ENCODE results near the gene NREP.

- TF ChIP-seq PREB (CRISPR knock-in tag; IDR thresholded peaks at IDR 0.05; ENCODE audit: borderline replicate concordance) = no peak
- no peak for TF ChIP-seq OVOL2 (CRISPR knock-in tag; IDR thresholded peaks at IDR 0.05; ENCODE audit: borderline replicate concordance)
- no peak for TF ChIP-seq ATF2 (CRISPR knock-in tag; IDR thresholded peaks at IDR 0.05; ENCODE audit: borderline replicate concordance, low read depth)
- TF ChIP-seq CTCF (IDR thresholded peaks at IDR 0.05) = no peak
- no peak for TF ChIP-seq SP1 (CRISPR knock-in tag; conservative IDR thresholded peaks at IDR 0.05)
- no peak for TF ChIP-seq HMGXB4 (CRISPR knock-in tag; IDR thresholded peaks at IDR 0.05)
- TF ChIP-seq E2F1 (CRISPR knock-in tag; IDR thresholded peaks at IDR 0.05) = no peak
These were observed 27.6 kb upstream of the NREP start for GRCh38 chr5:111784491-111785181.

Measured in WTC11 (cell line).